Measurements from ENCODE around the gene DLGAP1. TPM values are rescaled to one million over a fixed set of nuclear protein-coding genes. Genes with fewer than 3 reads are reported as not detected.
"Not testable (repeated sequence)": the region's sequence is repeated elsewhere in the genome, so short reads cannot be mapped to it uniquely, and the experiment has no call there.

DLGAP1 gene
- total RNA-seq, 1 donor from 2014 or later: not detected

DNA sequence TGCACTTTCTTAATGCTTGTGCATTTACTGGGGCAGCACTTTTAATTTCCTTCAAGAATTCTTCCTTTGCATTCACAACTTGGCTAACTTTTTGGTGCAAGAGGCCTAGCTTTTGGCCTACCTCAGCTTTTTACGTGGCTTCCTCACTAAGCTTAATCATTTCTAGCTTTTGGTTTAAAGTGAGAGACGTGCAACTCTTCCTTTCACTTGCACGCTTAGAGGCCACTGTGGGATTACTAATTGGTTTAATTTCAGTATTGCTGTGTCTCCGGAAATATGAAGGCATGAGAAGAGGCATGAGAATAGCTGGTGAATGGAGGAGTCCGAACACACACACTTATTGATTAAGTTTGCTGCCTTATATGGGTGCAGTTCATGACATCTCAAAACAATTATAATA is 354.1 kb downstream of the DLGAP1 start:
- intact Hi-C loops (cut with micrococcal nuclease): no loop called here

- intact Hi-C loops (cut with micrococcal nuclease): no loop called here
These were observed 358.6 kb downstream of the DLGAP1 start for GRCh38 chr18:4096486-4096885.

GRCh38 chr18:4093676-4094075 is 361.4 kb downstream of the DLGAP1 start:
- intact Hi-C loops (cut with micrococcal nuclease): no loop called here

DNA sequence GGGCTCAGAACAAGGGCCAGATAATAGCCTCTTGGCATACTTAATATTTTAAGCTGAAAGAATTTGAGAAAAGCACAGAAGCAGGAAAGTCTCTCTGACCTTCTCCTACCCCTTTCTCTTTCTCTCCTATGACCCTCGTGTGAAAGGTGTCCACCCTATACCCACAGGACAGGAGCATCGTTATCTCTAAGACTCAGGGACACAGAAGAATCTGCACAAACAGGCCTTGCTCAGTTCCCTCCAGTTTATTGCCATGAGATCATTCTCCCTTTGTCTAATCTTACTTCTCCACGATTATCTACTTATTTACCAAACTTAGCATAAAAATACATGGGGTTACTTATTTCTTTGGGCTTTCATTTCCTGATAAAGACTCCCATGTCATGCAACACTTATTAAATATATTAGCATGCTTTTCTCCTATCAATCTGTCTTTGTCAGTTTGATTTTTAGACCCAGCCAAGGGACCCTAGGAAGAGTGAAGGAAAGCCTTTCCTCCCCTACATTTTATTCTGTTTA is 370.7 kb downstream of the DLGAP1 start:
- intact Hi-C loops (cut with micrococcal nuclease): no loop called here

- intact Hi-C loops (cut with micrococcal nuclease): no loop called here
These were observed 376.9 kb downstream of the DLGAP1 start for GRCh38 chr18:4078246-4078645.

- intact Hi-C loops (cut with micrococcal nuclease): no loop called here
These were observed 377.4 kb downstream of the DLGAP1 start for GRCh38 chr18:4077721-4078120.

GRCh38 chr18:4077204-4077603 is 377.9 kb downstream of the DLGAP1 start:
- intact Hi-C loops (cut with micrococcal nuclease): no loop called here

DNA sequence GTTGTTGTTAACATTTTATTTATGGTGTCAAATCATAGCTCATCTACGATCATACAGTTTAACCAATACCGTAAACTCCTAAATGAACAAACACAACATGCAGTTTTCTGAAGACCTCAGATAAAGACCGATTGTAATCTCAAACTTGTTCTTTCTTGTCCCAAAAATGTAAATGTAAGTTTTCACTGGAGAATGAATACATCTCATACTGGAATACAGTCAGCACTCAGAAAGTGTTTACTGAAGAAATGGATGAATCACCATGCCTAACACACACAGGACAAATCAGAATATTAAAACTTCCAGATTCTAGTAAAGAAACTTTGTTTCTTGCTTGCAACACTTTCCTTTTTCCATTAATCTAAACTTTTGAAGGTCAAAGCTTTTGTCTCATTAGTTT is 380.5 kb downstream of the DLGAP1 start:
- intact Hi-C loops (cut with micrococcal nuclease): no loop called here

DNA sequence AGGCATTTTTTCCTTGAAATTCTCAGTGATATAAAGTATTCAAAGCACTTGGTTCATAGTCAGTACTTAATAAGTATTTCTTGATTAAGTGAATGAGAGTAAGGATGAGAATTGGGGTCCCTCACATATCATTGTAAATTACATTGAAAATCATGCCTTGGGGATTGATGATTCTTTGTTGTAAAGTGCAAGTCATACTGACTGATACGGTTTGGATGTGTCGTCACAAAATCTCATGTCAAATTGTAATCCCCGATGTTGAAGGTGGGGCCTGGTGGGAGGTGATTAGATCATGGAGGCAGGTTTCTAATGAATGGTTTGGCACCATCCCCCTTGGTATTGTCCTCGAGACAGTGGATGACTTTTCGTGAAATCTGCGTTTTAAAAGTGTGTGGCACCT is 385.9 kb downstream of the DLGAP1 start:
- intact Hi-C loops (cut with micrococcal nuclease): loop anchor here (5.0 kb wide), 1 partner anchor 787 kb away; no protein-coding TSS in a partner anchor

GRCh38 chr18:4068552-4069158 is 386.5 kb downstream of the DLGAP1 start:
- intact Hi-C loops (cut with micrococcal nuclease): loop anchor here (1.0 to 5.0 kb wide), 2 partner anchors 297 to 786 kb away; no protein-coding TSS in a partner anchor

DNA sequence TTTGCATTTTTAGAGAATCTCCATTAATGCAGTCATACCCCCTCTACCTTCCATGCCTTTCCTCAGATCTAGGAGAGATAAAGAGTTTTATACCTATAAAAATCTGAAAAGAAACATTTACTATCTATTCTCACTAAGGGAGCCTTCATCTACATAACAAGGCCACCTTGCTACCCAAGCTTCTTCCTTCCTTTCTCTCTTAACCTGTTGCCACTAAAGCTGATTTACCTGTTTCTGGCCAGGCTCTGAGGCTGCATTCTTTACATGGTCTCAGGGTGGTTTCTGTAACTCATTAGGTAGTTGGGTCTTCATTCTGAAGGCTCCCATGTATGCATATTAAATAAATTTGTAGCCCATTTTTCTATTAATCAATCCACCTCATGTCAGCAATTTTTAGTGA is 391.6 kb downstream of the DLGAP1 start:
- intact Hi-C loops (cut with micrococcal nuclease): no loop called here

- intact Hi-C loops (cut with micrococcal nuclease): no loop called here
These were observed 394.5 kb downstream of the DLGAP1 start for GRCh38 chr18:4060427-4061281.

GRCh38 chr18:4058179-4058578 is 396.9 kb downstream of the DLGAP1 start:
- intact Hi-C loops (cut with micrococcal nuclease): no loop called here

DNA sequence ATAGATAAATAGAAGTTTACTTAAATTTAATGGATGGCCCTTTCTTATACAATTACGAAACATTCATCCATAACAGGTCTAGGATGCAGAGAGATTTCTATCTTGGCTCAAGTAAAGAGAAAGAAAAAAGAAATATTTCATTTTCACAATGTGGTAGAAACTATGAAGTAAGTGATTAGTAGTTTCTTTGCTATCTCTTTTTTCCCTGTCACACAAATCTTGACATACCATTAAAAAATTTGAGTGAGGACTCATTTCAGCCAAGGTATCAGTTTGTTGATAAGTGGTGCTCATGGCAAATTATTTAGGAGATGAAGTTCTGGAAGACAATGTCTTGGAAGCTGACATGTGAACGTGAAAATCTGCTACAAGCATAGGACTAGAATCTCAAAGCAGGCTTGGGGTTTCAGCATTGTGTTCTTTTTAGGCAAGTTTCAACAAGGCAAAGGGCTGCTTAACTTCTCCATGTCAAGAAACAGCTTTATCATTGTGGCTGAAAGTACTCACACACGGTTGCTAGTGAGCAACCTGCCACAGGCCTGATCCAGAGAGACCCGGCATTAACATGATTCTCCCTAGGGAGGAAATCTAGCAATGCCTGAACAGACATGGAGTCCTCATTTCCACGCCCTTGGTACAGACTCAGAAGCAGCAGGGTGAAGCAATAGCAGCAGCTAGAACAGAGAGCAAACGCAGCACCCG is 414.6 kb downstream of the DLGAP1 start:
- intact Hi-C loops (cut with micrococcal nuclease): no loop called here

- intact Hi-C loops (cut with micrococcal nuclease): no loop called here
These were observed 419.6 kb downstream of the DLGAP1 start for GRCh38 chr18:4035521-4035920.

GRCh38 chr18:4034815-4035214 is 420.3 kb downstream of the DLGAP1 start:
- intact Hi-C loops (cut with micrococcal nuclease): not testable (repeated sequence)

DNA sequence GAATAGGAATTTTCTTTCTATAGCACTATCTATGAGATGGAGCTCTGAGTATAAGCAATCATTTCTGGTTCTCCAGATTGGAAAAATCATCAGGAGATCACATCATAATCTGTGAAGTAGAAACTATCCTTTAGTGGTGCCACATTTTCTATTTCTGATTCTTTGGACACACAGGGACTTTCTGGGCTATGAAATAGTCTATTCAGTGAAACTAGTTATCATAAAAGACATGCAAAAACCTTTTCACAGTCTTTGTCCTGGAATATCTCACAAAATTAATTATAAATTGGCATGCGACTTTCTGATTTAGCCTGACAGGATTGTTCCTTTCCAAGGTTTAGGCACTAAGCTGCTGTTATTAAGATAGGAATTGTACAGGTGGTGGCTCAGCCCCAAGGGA is 428.6 kb downstream of the DLGAP1 start:
- intact Hi-C loops (cut with micrococcal nuclease): no loop called here

- intact Hi-C loops (cut with micrococcal nuclease): no loop called here
These were observed 430.4 kb downstream of the DLGAP1 start for GRCh38 chr18:4024702-4025101.

DNA sequence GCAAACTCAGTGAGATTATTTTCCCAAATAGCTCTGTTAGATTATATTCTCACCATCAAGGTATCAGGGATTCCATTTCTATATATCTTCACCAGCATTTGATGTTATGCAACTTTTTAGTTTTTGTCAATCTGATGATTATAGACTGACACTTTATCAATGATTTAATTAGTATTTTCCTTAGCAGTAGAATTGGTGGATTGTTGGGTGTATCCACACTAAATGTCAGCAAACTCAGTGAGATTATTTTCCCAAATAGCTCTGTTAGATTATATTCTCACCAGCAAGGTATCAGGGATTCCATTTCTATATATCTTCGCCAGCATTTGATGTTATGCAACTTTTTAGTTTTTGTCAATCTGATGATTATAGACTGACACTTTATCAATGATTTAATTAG is 432.4 kb downstream of the DLGAP1 start:
- intact Hi-C loops (cut with micrococcal nuclease): not testable (repeated sequence)

DNA sequence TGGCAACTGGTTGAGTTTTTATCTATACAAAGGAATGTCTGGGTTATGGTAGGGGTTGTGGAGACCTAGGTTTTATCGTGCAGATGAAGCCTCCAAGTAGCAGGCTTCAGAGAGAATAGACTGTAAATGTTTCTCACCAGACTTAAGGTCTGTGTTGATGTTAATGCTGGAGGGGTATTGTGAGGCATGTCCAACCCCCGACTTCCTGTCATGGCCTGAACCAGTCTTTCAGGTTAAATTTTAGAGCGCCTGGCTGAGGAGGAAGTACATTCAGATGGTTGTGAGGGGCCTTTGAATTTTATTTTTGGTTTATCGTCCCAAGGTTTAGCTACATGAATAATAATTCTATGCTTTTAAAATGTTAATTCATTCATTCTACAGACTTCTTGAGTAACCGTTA is 435.1 kb downstream of the DLGAP1 start:
- intact Hi-C loops (cut with micrococcal nuclease): no loop called here

GRCh38 chr18:4017480-4017879 is 437.6 kb downstream of the DLGAP1 start:
- intact Hi-C loops (cut with micrococcal nuclease): no loop called here
